HL-60 (cell line): Measurements from ENCODE around the gene SH3BP4.

Experiments used
- CTCF ChIP-seq: IDR thresholded peaks from one replicate; pipeline ENCODE4 v1.5.1; 2011; ENCODE audit warnings: low read length, control low read depth, inconsistent platforms; ENCODE audit not compliant: insufficient read depth
- GABPA ChIP-seq: IDR thresholded peaks from 2 replicates; pipeline ENCODE4 v1.6.1; 2012; ENCODE audit warnings: low read depth
- POLR2AphosphoS5 ChIP-seq: IDR thresholded peaks from 2 replicates; pipeline ENCODE4 v1.6.1; 2012; ENCODE audit warnings: low read depth
- REST ChIP-seq: IDR thresholded peaks from 2 replicates; pipeline ENCODE4 v1.6.1; 2012; ENCODE audit warnings: low read depth; ENCODE audit not compliant: insufficient replicate concordance

- TF ChIP-seq POLR2AphosphoS5 (no peak), CTCF (no peak), REST (no peak), GABPA (no peak)
These were observed 16.0 kb downstream of the SH3BP4 start for GRCh38 chr2:234967870-234968208.
